Measurements from ENCODE around the gene FBXL13.
"Not testable (repeated sequence)": the region's sequence is repeated elsewhere in the genome, so short reads cannot be mapped to it uniquely, and the experiment has no call there.

FBXL13 gene

GRCh38 chr7:103051519-103051918, 23.1 kb downstream of the FBXL13 start:
- peak in 1 of 2 experiments; percentile 5 for TF ChIP-seq CTCF (IDR thresholded peaks at IDR 0.05)
- Histone ChIP-seq H3K9me3 (no peaks in the 10 kb centered on the region), H3K4me1 (no peaks in the 10 kb centered on the region), H3K27ac (no peak overlapping the region), H3K36me3 (no peaks in the 10 kb centered on the region), H3K27me3 (no peaks in the 10 kb centered on the region), H3K4me3 (no peak overlapping the region)
- no peak for DNase-seq
- intact Hi-C loops (cut with DNase I; ENCODE audit: low total_unique reads), result loop anchor here (10.0 kb wide), 1 partner anchor 287 kb away; no protein-coding TSS in a partner anchor

- Histone ChIP-seq H3K36me3 (no peaks in the 10 kb centered on the region), H3K27ac (no peak overlapping the region), H3K4me1 (no peaks in the 10 kb centered on the region), H3K4me3 (no peak overlapping the region), H3K9me3 (peaks cover 0 to 1% (median 0%) of the 10 kb centered on the region in 3 donors), H3K27me3 (no peaks in the 10 kb centered on the region)
- DNase-seq, result no peak
- intact Hi-C loops (cut with DNase I; ENCODE audit: low total_unique reads), result no loop called here
- no peak for TF ChIP-seq CTCF (IDR thresholded peaks at IDR 0.05)
Observed at GRCh38 chr7:103048833-103049232, 25.8 kb downstream of the FBXL13 start.

- H3K27ac ChIP-seq; intact Hi-C loops (cut with DNase I; ENCODE audit: low total_unique reads); DNase-seq; H3K4me1 ChIP-seq; H3K36me3 ChIP-seq; H3K4me3 ChIP-seq; H3K27me3 ChIP-seq; H3K9me3 ChIP-seq: not testable (repeated sequence)
Observed at GRCh38 chr7:103041815-103042214, 32.8 kb downstream of the FBXL13 start.

GRCh38 chr7:103037823-103038739, 36.5 kb downstream of the FBXL13 start:
- H3K9me3 ChIP-seq; H3K4me3 ChIP-seq; H3K36me3 ChIP-seq; H3K27ac ChIP-seq; H3K4me1 ChIP-seq; H3K27me3 ChIP-seq; intact Hi-C loops (cut with DNase I; ENCODE audit: low total_unique reads); DNase-seq: not testable (repeated sequence)

- intact Hi-C loops (cut with DNase I; ENCODE audit: low total_unique reads), result no loop called here
- Histone ChIP-seq H3K36me3 (no peaks in the 10 kb centered on the region), H3K27me3 (no peaks in the 10 kb centered on the region), H3K9me3 (no peaks in the 10 kb centered on the region), H3K4me1 (no peaks in the 10 kb centered on the region), H3K27ac (no peak overlapping the region), H3K4me3 (no peak overlapping the region)
- DNase-seq, result no peak
- no peak for TF ChIP-seq CTCF (IDR thresholded peaks at IDR 0.05)
Observed at GRCh38 chr7:103037476-103037822, 37.1 kb downstream of the FBXL13 start.

- H3K4me3 ChIP-seq; H3K9me3 ChIP-seq; intact Hi-C loops (cut with DNase I; ENCODE audit: low total_unique reads); H3K27ac ChIP-seq; H3K27me3 ChIP-seq; H3K4me1 ChIP-seq; DNase-seq; H3K36me3 ChIP-seq: not testable (repeated sequence)
Observed at GRCh38 chr7:103034318-103034717, 40.3 kb downstream of the FBXL13 start.

- H3K4me3 ChIP-seq, result no peak overlapping the region
- H3K27me3 ChIP-seq, result no peaks in the 10 kb centered on the region
- no peak for TF ChIP-seq CTCF (IDR thresholded peaks at IDR 0.05)
- no peaks in the 10 kb centered on the region for H3K36me3 ChIP-seq
- intact Hi-C loops (cut with DNase I; ENCODE audit: low total_unique reads), result no loop called here
- no peak overlapping the region for H3K27ac ChIP-seq
- H3K9me3 ChIP-seq, result no peaks in the 10 kb centered on the region
- DNase-seq, result no peak
- no peaks in the 10 kb centered on the region for H3K4me1 ChIP-seq
Observed at GRCh38 chr7:103031781-103032180, 42.8 kb downstream of the FBXL13 start.
